GM23338 (cell line): Measurements from ENCODE around the gene PARD3. TPM values are rescaled to one million over a fixed set of nuclear protein-coding genes. Genes with fewer than 3 reads are reported as not detected.

Experiments used
- ATAC-seq: fragments of 200-7000 bp; cut with Tn5 transposase; 3 replicates; pipeline ENCODE4 v1.9.1; 2020
- DNase-seq: peaks from one replicate; pipeline ENCODE4 v3.0.0-alpha.2; 2015; ENCODE audit warnings: low spot score
- H2AFZ ChIP-seq: fragments of 200-600 bp; sonication (generic); 2 replicates; pipeline ENCODE4 v1.8.0; 2016; ENCODE audit warnings: antibody characterized with exemption, mild to moderate bottlenecking, moderate library complexity
- H3F3A ChIP-seq: fragments of 200-600 bp; sonication (generic); replicated peaks from 2 replicates; pipeline ENCODE4 v1.8.0; 2017; ENCODE audit warnings: antibody characterized with exemption, mixed run types, low read depth
- H3K27ac ChIP-seq: fragments of 200-600 bp; sonication (generic); 2 replicates; pipeline ENCODE4 v1.6.1; 2016; ENCODE audit warnings: low read depth
- H3K27me3 ChIP-seq: fragments of 200-600 bp; sonication (generic); 2 replicates; pipeline ENCODE4 v1.8.0; 2016; ENCODE audit warnings: mild to moderate bottlenecking, mixed run types, moderate library complexity; ENCODE audit not compliant: insufficient read depth
- H3K36me3 ChIP-seq: fragments of 200-600 bp; sonication (generic); 2 replicates; pipeline ENCODE4 v1.8.0; 2016; ENCODE audit warnings: mild to moderate bottlenecking; ENCODE audit not compliant: insufficient read depth
- H3K4me1 ChIP-seq: fragments of 200-600 bp; sonication (generic); 2 replicates; pipeline ENCODE4 v1.8.0; 2016; ENCODE audit warnings: mild to moderate bottlenecking, moderate library complexity; ENCODE audit not compliant: insufficient read depth
- H3K4me2 ChIP-seq: fragments of 200-600 bp; sonication (generic); 2 replicates; pipeline ENCODE4 v1.7.1; 2017; ENCODE audit warnings: mixed run types
- H3K4me3 ChIP-seq: fragments of 200-600 bp; sonication (generic); 2 replicates; pipeline ENCODE4 v1.6.1; 2016; ENCODE audit warnings: mixed run types
- H3K79me2 ChIP-seq: fragments of 200-600 bp; sonication (generic); replicated peaks from 2 replicates; pipeline ENCODE4 v1.8.0; 2017; ENCODE audit warnings: mild to moderate bottlenecking; ENCODE audit not compliant: insufficient read depth
- H3K9me2 ChIP-seq: fragments of 200-600 bp; sonication (generic); 2 replicates; pipeline ENCODE4 v1.8.0; 2017; ENCODE audit not compliant: insufficient read depth
- H4K20me1 ChIP-seq: fragments of 200-600 bp; sonication (generic); replicated peaks from 2 replicates; pipeline ENCODE4 v1.8.0; 2017; ENCODE audit warnings: mild to moderate bottlenecking; ENCODE audit not compliant: insufficient read depth
- H3K27ac Mint-ChIP-seq: 2 replicates; pipeline ENCODE4 v1.8.0; 2020; ENCODE audit warnings: inconsistent platforms, mild to moderate bottlenecking, moderate library complexity, mixed read lengths
- H3K27me3 Mint-ChIP-seq: 3 replicates; pipeline ENCODE4 v1.8.0; 2022; ENCODE audit warnings: low read depth, mild to moderate bottlenecking, moderate library complexity, mixed read lengths, inconsistent platforms; ENCODE audit not compliant: insufficient read depth, poor library complexity
- H3K36me3 Mint-ChIP-seq: 3 replicates; pipeline ENCODE4 v1.8.0; 2021; ENCODE audit warnings: low read depth, mild to moderate bottlenecking, inconsistent platforms, moderate library complexity, mixed read lengths
- H3K4me1 Mint-ChIP-seq: 3 replicates; pipeline ENCODE4 v1.8.0; 2020; ENCODE audit warnings: mild to moderate bottlenecking, inconsistent platforms, mixed read lengths
- H3K4me3 Mint-ChIP-seq: 3 replicates; pipeline ENCODE4 v1.8.0; 2021; ENCODE audit warnings: moderate library complexity, mild to moderate bottlenecking, inconsistent platforms, mixed read lengths
- H3K9me3 Mint-ChIP-seq: 3 replicates; pipeline ENCODE4 v1.8.0; 2020; ENCODE audit warnings: moderate library complexity, mild to moderate bottlenecking, inconsistent platforms, mixed read lengths
- CREB1 ChIP-seq: fragments of 250-450 bp; sonication (Bioruptor Pico); IDR thresholded peaks from 2 replicates; pipeline ENCODE4 v1.5.0; 2020; ENCODE audit warnings: low read depth, mild to moderate bottlenecking, moderate library complexity
- EZH2 ChIP-seq: fragments of 200-600 bp; sonication (generic); IDR thresholded peaks from one replicate; pipeline ENCODE4 v1.8.0; 2017; ENCODE audit warnings: antibody characterized with exemption, mild to moderate bottlenecking, low read depth; ENCODE audit not compliant: unreplicated experiment
- EZH2phosphoT487 ChIP-seq: fragments of 200-600 bp; sonication (generic); IDR thresholded peaks from one replicate; pipeline ENCODE4 v1.8.1; 2018; ENCODE audit warnings: antibody characterized with exemption; ENCODE audit not compliant: unreplicated experiment
- JUNB ChIP-seq: IDR thresholded peaks from one replicate; pipeline ENCODE4 v1.6.1; 2016; ENCODE audit warnings: antibody characterized with exemption; ENCODE audit not compliant: unreplicated experiment
- POLR2AphosphoS5 ChIP-seq: IDR thresholded peaks from 2 replicates; pipeline ENCODE4 v1.6.1; 2016; ENCODE audit warnings: antibody characterized with exemption, low read depth
- STAT1 ChIP-seq: IDR thresholded peaks from one replicate; pipeline ENCODE4 v1.6.1; 2016; ENCODE audit warnings: antibody characterized with exemption; ENCODE audit not compliant: unreplicated experiment
- ZNF331 ChIP-seq: fragments of 250-450 bp; sonication (Bioruptor Pico); IDR thresholded peaks from 2 replicates; pipeline ENCODE4 v1.5.0; 2020; ENCODE audit warnings: low read depth, mild to moderate bottlenecking, moderate library complexity
- polyA plus RNA-seq: library from polyadenylated mRNA; unstranded; fragments of >200 nt; fragmentation: Nextera tagmentation; extraction: Ambion mirVana; gene quantifications from 2 replicates; pipeline ENCODE4 v1.2.1, GENCODE V29; 2016
- total RNA-seq: library from RNA; depleted of rRNA; stranded (reverse); fragments of >200 nt; shearing (Covaris generic); gene quantifications from 2 replicates; pipeline ENCODE4 v1.2.3, GENCODE V29; 2014
- TF ChIP-seq, protein P1 (sequence below): fragments of 250-450 bp; sonication (Bioruptor Pico); IDR thresholded peaks from 2 replicates; pipeline ENCODE4 v1.5.0; 2020; ENCODE audit warnings: mild to moderate bottlenecking, moderate library complexity
- TF ChIP-seq, protein P2 (sequence below): IDR thresholded peaks from 2 replicates; pipeline ENCODE4 v1.6.1; 2016; ENCODE audit warnings: antibody characterized with exemption

Gene PARD3
- total and polyA plus RNA-seq, 2 experiments from 2014 or later = 30.2 to 51.4 TPM

DNA sequence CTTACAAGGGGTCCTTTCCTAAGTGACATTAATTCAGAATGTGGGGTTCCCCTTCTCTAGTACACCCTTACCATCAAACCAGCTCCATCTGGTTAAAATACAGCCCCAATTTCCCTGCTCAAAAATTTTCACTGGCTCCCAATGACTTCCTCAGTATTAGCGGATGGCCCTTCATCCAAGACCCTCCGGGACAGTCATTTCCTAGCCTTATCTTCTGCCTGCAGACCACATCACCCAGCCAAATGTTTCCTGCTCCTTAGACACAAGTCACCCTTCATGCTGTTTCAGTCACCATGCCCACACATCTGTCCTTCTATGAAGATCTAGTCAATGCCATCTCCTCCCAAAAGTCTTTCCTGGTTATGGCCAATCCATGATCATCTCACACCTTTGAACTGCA, 45.2 kb downstream of the PARD3 start (continued):
- TF ChIP-seq, protein P1, sequence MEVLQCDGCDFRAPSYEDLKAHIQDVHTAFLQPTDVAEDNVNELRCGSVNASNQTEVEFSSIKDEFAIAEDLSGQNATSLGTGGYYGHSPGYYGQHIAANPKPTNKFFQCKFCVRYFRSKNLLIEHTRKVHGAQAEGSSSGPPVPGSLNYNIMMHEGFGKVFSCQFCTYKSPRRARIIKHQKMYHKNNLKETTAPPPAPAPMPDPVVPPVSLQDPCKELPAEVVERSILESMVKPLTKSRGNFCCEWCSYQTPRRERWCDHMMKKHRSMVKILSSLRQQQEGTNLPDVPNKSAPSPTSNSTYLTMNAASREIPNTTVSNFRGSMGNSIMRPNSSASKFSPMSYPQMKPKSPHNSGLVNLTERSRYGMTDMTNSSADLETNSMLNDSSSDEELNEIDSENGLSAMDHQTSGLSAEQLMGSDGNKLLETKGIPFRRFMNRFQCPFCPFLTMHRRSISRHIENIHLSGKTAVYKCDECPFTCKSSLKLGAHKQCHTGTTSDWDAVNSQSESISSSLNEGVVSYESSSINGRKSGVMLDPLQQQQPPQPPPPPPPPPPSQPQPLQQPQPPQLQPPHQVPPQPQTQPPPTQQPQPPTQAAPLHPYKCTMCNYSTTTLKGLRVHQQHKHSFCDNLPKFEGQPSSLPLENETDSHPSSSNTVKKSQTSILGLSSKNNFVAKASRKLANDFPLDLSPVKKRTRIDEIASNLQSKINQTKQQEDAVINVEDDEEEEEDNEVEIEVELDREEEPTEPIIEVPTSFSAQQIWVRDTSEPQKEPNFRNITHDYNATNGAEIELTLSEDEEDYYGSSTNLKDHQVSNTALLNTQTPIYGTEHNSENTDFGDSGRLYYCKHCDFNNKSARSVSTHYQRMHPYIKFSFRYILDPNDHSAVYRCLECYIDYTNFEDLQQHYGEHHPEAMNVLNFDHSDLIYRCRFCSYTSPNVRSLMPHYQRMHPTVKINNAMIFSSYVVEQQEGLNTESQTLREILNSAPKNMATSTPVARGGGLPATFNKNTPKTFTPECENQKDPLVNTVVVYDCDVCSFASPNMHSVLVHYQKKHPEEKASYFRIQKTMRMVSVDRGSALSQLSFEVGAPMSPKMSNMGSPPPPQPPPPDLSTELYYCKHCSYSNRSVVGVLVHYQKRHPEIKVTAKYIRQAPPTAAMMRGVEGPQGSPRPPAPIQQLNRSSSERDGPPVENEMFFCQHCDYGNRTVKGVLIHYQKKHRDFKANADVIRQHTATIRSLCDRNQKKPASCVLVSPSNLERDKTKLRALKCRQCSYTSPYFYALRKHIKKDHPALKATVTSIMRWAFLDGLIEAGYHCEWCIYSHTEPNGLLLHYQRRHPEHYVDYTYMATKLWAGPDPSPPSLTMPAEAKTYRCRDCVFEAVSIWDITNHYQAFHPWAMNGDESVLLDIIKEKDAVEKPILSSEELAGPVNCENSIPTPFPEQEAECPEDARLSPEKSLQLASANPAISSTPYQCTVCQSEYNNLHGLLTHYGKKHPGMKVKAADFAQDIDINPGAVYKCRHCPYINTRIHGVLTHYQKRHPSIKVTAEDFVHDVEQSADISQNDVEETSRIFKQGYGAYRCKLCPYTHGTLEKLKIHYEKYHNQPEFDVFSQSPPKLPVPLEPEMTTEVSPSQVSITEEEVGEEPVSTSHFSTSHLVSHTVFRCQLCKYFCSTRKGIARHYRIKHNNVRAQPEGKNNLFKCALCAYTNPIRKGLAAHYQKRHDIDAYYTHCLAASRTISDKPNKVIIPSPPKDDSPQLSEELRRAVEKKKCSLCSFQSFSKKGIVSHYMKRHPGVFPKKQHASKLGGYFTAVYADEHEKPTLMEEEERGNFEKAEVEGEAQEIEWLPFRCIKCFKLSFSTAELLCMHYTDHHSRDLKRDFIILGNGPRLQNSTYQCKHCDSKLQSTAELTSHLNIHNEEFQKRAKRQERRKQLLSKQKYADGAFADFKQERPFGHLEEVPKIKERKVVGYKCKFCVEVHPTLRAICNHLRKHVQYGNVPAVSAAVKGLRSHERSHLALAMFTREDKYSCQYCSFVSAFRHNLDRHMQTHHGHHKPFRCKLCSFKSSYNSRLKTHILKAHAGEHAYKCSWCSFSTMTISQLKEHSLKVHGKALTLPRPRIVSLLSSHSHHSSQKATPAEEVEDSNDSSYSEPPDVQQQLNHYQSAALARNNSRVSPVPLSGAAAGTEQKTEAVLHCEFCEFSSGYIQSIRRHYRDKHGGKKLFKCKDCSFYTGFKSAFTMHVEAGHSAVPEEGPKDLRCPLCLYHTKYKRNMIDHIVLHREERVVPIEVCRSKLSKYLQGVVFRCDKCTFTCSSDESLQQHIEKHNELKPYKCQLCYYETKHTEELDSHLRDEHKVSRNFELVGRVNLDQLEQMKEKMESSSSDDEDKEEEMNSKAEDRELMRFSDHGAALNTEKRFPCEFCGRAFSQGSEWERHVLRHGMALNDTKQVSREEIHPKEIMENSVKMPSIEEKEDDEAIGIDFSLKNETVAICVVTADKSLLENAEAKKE = no peak
- TF ChIP-seq EZH2 = no peak
- TF ChIP-seq EZH2phosphoT487 = no peak
- TF ChIP-seq POLR2AphosphoS5 = no peak
- no peak for TF ChIP-seq CREB1

DNA sequence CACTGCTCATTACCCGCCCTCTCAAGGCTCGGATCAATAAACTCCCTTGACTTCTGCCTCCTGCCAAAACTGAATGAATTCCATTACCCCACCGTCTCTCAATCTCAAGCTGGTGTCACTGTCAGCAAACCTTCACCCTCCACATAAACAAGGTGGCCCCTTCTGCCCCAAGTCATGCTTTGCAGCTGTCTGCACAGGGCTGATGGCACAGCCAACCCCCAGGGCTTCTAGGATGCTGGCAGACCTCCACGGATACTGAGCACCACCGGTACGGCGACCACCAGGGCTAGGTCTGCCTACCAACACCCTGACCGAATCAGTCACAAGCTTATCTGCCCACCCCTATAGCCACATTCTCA, 46.1 kb downstream of the PARD3 start:
- H3K9me3 Mint-ChIP-seq = no peaks in the 10 kb centered on the region
- no peaks in the 10 kb centered on the region; the same call in 1 of the 2 replicates for H3K36me3 ChIP-seq
- H3K9me2 ChIP-seq = no peaks in the 10 kb centered on the region
- H3K4me1 ChIP-seq = peaks cover 67% of the 10 kb centered on the region
- H3K4me1 Mint-ChIP-seq = peaks cover 65% of the 10 kb centered on the region
- peaks cover 11% of the 10 kb centered on the region for H3K27me3 Mint-ChIP-seq
- peak overlapping the region; percentile 57; the same call in 1 of the 2 replicates for H3K27ac Mint-ChIP-seq
- H3K4me3 ChIP-seq = no peak overlapping the region
- no peak overlapping the region for H3K4me3 Mint-ChIP-seq
- no peaks in the 10 kb centered on the region; the same call in 1 of the 2 replicates for H3F3A ChIP-seq
- no peaks in the 10 kb centered on the region for H3K27me3 ChIP-seq
- no peak overlapping the region for H3K27ac ChIP-seq
- DNase-seq (no peak), ATAC-seq (no peak)
- no peaks in the 10 kb centered on the region for H3K36me3 Mint-ChIP-seq
- H2AFZ ChIP-seq = no peak overlapping the region
- H4K20me1 ChIP-seq = peaks cover 53% of the 10 kb centered on the region
- H3K4me2 ChIP-seq = peak overlapping the region; percentile 58; the same call in 1 of the 2 replicates
- H3K79me2 ChIP-seq = peaks cover 98% of the 10 kb centered on the region
- TF ChIP-seq POLR2AphosphoS5 (no peak), ZNF331 (no peak), JUNB (no peak), EZH2 (no peak), STAT1 (no peak)
- TF ChIP-seq, protein P1 = no peak
- TF ChIP-seq, protein P2, sequence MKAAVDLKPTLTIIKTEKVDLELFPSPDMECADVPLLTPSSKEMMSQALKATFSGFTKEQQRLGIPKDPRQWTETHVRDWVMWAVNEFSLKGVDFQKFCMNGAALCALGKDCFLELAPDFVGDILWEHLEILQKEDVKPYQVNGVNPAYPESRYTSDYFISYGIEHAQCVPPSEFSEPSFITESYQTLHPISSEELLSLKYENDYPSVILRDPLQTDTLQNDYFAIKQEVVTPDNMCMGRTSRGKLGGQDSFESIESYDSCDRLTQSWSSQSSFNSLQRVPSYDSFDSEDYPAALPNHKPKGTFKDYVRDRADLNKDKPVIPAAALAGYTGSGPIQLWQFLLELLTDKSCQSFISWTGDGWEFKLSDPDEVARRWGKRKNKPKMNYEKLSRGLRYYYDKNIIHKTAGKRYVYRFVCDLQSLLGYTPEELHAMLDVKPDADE = no peak
